HepG2 (cell line): Measurements from ENCODE around the gene RNF213. TPM values are rescaled to one million over a fixed set of nuclear protein-coding genes. Genes with fewer than 3 reads are reported as not detected.
A peak's percentile ranks its signal among the peaks of the same experiment; 100 is the strongest.

Source experiments
- CBX5 ChIP-seq: sonication (generic); formaldehyde crosslinking; IDR thresholded peaks from 2 replicates; pipeline ENCODE4 v1.4.0; 2020; ENCODE audit warnings: missing genetic modification reagents, borderline replicate concordance
- CHCHD3 ChIP-seq: sonication (generic); formaldehyde crosslinking; IDR thresholded peaks from 2 replicates; pipeline ENCODE4 v1.8.0; 2022; ENCODE audit warnings: mild to moderate bottlenecking, missing genetic modification reagents, moderate library complexity
- DNMT3B ChIP-seq: conservative IDR thresholded peaks from 2 replicates; pipeline ENCODE4 v1.6.1; 2016; ENCODE audit warnings: missing biosample characterization, control low read depth
- FLYWCH1 ChIP-seq: sonication (generic); formaldehyde crosslinking; IDR thresholded peaks from 2 replicates; pipeline ENCODE4 v1.8.1; 2023; ENCODE audit warnings: mild to moderate bottlenecking, missing genetic modification reagents
- HES4 ChIP-seq: sonication (generic); formaldehyde crosslinking; IDR thresholded peaks from 2 replicates; pipeline ENCODE4 v1.9.0; 2021; ENCODE audit warnings: mild to moderate bottlenecking, missing genetic modification reagents, borderline replicate concordance
- HIC2 ChIP-seq: sonication (generic); formaldehyde crosslinking; IDR thresholded peaks from 2 replicates; pipeline ENCODE4 v1.9.0; 2022; ENCODE audit warnings: low read depth, missing genetic modification reagents
- KLF15 ChIP-seq: sonication (generic); formaldehyde crosslinking; IDR thresholded peaks from 2 replicates; pipeline ENCODE4 v1.8.1; 2023; ENCODE audit warnings: borderline replicate concordance, mild to moderate bottlenecking, inconsistent platforms, missing genetic modification reagents, mixed read lengths
- MED1 ChIP-seq: sonication (generic); formaldehyde crosslinking; IDR thresholded peaks from 2 replicates; pipeline ENCODE4 v1.4.0; 2020; ENCODE audit warnings: missing genetic modification reagents
- MIER3 ChIP-seq: IDR thresholded peaks from 2 replicates; pipeline ENCODE4 v1.6.1; 2016; ENCODE audit warnings: missing compliant biosample characterization, borderline replicate concordance
- NFYB ChIP-seq: sonication (generic); formaldehyde crosslinking; IDR thresholded peaks from 2 replicates; pipeline ENCODE4 v1.4.0; 2020; ENCODE audit warnings: missing genetic modification reagents
- POLR2AphosphoS5 ChIP-seq: IDR thresholded peaks from 2 replicates; pipeline ENCODE4 v1.6.1; 2012; ENCODE audit warnings: low read depth, low read length
- SIN3B ChIP-seq: fragments of 150-350 bp; IDR thresholded peaks from 2 replicates; pipeline ENCODE4 v1.6.1; 2014; ENCODE audit warnings: low read length
- SKIL ChIP-seq: sonication (generic); formaldehyde crosslinking; IDR thresholded peaks from 2 replicates; pipeline ENCODE4 v1.8.0; 2022; ENCODE audit warnings: missing genetic modification reagents, mild to moderate bottlenecking, moderate library complexity, borderline replicate concordance
- TAF15 ChIP-seq: fragments of 200-400 bp; formaldehyde crosslinking; IDR thresholded peaks from one replicate; pipeline ENCODE4 v1.6.1; 2018; ENCODE audit warnings: mild to moderate bottlenecking, low read depth, low read length; ENCODE audit not compliant: poor library complexity, severe bottlenecking
- TRIM24 ChIP-seq: sonication (generic); formaldehyde crosslinking; IDR thresholded peaks from 2 replicates; pipeline ENCODE4 v1.8.0; 2022; ENCODE audit warnings: mild to moderate bottlenecking, missing genetic modification reagents
- XBP1 ChIP-seq: sonication (generic); formaldehyde crosslinking; IDR thresholded peaks from 2 replicates; pipeline ENCODE4 v1.5.0; 2020; ENCODE audit warnings: missing genetic modification reagents
- XRCC5 ChIP-seq: fragments of 200-400 bp; formaldehyde crosslinking; optimal IDR thresholded peaks from 2 replicates; pipeline ENCODE3; 2017; ENCODE audit warnings: mild to moderate bottlenecking, low read length
- ZC3H13 ChIP-seq: sonication (generic); formaldehyde crosslinking; IDR thresholded peaks from 2 replicates; pipeline ENCODE4 v1.8.1; 2023; ENCODE audit warnings: mild to moderate bottlenecking, missing genetic modification reagents, moderate library complexity
- ZFP36 ChIP-seq: fragments of 150-350 bp; IDR thresholded peaks from 2 replicates; pipeline ENCODE4 v1.6.1; 2018; ENCODE audit warnings: borderline replicate concordance, low read length, low read depth; ENCODE audit not compliant: partially characterized antibody
- ZFP36L1 ChIP-seq: sonication (generic); formaldehyde crosslinking; IDR thresholded peaks from 2 replicates; pipeline ENCODE4 v1.8.0; 2022; ENCODE audit warnings: mild to moderate bottlenecking, missing genetic modification reagents, moderate library complexity
- ZFP36L2 ChIP-seq: sonication (generic); formaldehyde crosslinking; IDR thresholded peaks from 2 replicates; pipeline ENCODE4 v1.4.0; 2020; ENCODE audit warnings: missing genetic modification reagents
- ZMAT5 ChIP-seq: sonication (generic); formaldehyde crosslinking; IDR thresholded peaks from 2 replicates; pipeline ENCODE4 v1.5.0; 2020; ENCODE audit warnings: mild to moderate bottlenecking, low read depth, missing genetic modification reagents, borderline replicate concordance
- ZNF207 ChIP-seq: fragments of 450-650 bp; IDR thresholded peaks from 2 replicates; pipeline ENCODE4 v1.6.1; 2016; ENCODE audit warnings: antibody characterized with exemption, borderline replicate concordance
- ZNF331 ChIP-seq: sonication (generic); formaldehyde crosslinking; IDR thresholded peaks from 2 replicates; pipeline ENCODE4 v1.4.0; 2020; ENCODE audit warnings: missing genetic modification reagents
- ZNF616 ChIP-seq: sonication (generic); formaldehyde crosslinking; IDR thresholded peaks from 2 replicates; pipeline ENCODE4 v1.5.0; 2020; ENCODE audit warnings: low read depth, mild to moderate bottlenecking, missing genetic modification reagents
- ZSCAN30 ChIP-seq: sonication (generic); formaldehyde crosslinking; IDR thresholded peaks from 2 replicates; pipeline ENCODE4 v1.5.0; 2020; ENCODE audit warnings: mild to moderate bottlenecking, missing genetic modification reagents
- ZSCAN31 ChIP-seq: sonication (generic); formaldehyde crosslinking; IDR thresholded peaks from 2 replicates; pipeline ENCODE4 v1.5.0; 2020; ENCODE audit warnings: low read depth, mild to moderate bottlenecking, missing genetic modification reagents
- polyA plus RNA-seq, 8 experiments: library from polyadenylated mRNA; depleted of rRNA in 3 of 8; stranded (reverse) in 7 of 8; unstranded in 1 of 8; fragments of >200 nt; fragmentation: Illumina TruSeq in 4 of 8; extraction: Trizol in 4 of 8; gene quantifications; 2 replicates each; pipeline versions ENCODE4 v1.2.1 to v1.2.3, GENCODE V29; 2011 to 2016; ENCODE audit warnings: low read depth in 4 of 8, missing spikeins in 1 of 8, mixed read lengths in 1 of 8; ENCODE audit not compliant: insufficient read depth in 1 of 8
- total RNA-seq, 5 experiments: library from RNA; depleted of rRNA; stranded (reverse); fragments of >200 nt; fragmentation: Illumina TruSeq; extraction: Trizol; gene quantifications; 2 replicates each; pipeline ENCODE4 v1.2.3, GENCODE V29; 2016; ENCODE audit warnings: low read depth in 1 of 5

The RNF213 gene
- total and polyA plus RNA-seq, 2 of the 13 experiments (the other 11 are each of a cell fraction or from before 2014, with no cell fraction given): 38.6 to 38.7 TPM

- TF ChIP-seq SIN3B (no peak), ZSCAN30 (CRISPR knock-in tag) (no peak), CHCHD3 (CRISPR knock-in tag) (peak; percentile 70; the same call in 1 of the 2 replicates), POLR2AphosphoS5 (no peak), ZFP36 (no peak), ZNF331 (CRISPR knock-in tag) (peak; percentile 98), MIER3 (CRISPR knock-in tag) (peak; percentile 59; the same call in 1 of the 2 replicates), CBX5 (CRISPR knock-in tag) (0 out of 2 replicates have a peak, but pooled peaks have one; percentile 65), ZMAT5 (0 out of 2 replicates have a peak, but pooled peaks have one; percentile 44), ZSCAN31 (CRISPR knock-in tag) (peak; percentile 85), HIC2 (no peak; the same call in 1 of the 2 replicates), ZNF616 (CRISPR knock-in tag) (peak; percentile 92), SKIL (CRISPR knock-in tag) (0 out of 2 replicates have a peak, but pooled peaks have one; percentile 22), XRCC5 (peak; percentile 61), ZNF207 (no peak), TAF15 (no peak), HES4 (CRISPR knock-in tag) (peak; percentile 97), FLYWCH1 (CRISPR knock-in tag) (0 out of 2 replicates have a peak, but pooled peaks have one; percentile 71), NFYB (CRISPR knock-in tag) (peak; percentile 46), ZFP36L1 (peak; percentile 81; the same call in 1 of the 2 replicates), KLF15 (CRISPR knock-in tag) (0 out of 2 replicates have a peak, but pooled peaks have one; percentile 73), DNMT3B (peak; percentile 91; the same call in 1 of the 2 replicates), MED1 (0 out of 2 replicates have a peak, but pooled peaks have one; percentile 44), XBP1 (CRISPR knock-in tag) (peak; percentile 91), ZC3H13 (CRISPR knock-in tag) (0 out of 2 replicates have a peak, but pooled peaks have one; percentile 35), TRIM24 (CRISPR knock-in tag) (no peak), ZFP36L2 (CRISPR knock-in tag) (peak; percentile 98)
Observed at GRCh38 chr17:80441133-80441578, 180.5 kb downstream of the RNF213 start (continued).
